HG03060 (cell line): ENCODE results near the gene CARF.

Experiments used
- ATAC-seq: cut with Tn5 transposase; IDR thresholded peaks from one replicate; pipeline ENCODE4 v1.9.1; 2021; ENCODE audit warnings: low read depth, moderate number of reproducible peaks; ENCODE audit not compliant: unreplicated experiment

The CARF gene

DNA sequence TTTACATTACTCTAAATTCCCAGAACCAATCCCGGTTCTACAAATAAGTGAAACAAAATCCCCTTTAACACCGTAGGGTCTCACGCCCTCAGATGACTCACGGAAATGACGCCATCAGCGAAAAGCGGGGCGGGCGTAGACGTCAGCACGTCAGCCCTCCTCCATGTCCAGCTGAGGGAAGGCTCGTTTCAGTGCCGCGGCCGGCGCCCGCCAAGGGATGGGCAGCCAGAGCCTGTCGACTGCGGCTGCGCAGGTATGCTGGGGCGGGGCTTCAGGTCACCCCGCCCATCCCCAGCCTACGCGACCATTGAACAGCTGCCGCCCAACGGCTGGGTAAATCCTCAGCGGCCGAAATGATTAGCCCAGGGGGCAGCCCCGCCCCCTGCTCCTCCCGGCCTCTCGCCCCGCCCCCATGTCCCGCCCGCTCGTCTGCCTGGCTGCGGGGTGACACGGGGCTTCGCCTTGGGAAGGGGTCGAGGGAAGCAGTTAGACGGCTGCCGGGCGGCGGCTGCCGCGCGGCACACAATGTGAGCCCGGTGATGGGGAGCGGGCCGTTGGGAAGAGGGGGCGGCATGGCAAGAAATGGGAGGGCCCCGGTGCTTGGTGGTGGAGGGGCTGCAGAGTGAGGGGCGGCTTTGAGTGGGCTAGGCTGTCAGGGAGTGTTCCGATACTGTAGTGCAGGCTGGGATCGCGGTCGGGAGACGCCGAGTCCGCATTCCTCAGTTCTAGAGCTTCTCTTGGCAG, 102.6 kb downstream of the CARF start, which contains the start of gene NBEAL1:
Gene NBEAL1 (plus strand): TSS at position 420 of the 744 bp plus-strand sequence. CDS start 1,510 bp downstream, outside the sequence.
- peak; percentile 97 for ATAC-seq

DNA sequence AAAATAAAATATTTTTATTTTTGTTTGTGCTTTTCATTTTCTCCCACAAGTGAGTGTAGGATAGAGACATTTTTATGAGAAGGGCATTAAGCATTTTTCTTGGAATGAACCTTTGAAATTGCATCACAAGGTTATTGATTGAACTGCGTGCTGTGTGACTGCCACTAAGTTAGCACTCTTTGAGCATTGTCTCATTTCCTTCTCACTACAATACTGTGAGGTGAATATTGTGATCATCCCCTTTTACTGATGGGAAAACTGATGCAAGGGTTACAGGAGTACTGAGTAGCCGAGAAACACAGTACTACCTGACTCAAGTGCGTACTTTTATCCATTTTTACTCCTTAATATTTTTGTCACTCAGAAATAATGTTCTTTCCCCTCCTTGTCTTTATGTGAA, 104.6 kb downstream of the CARF start:
- ATAC-seq, result no peak

DNA sequence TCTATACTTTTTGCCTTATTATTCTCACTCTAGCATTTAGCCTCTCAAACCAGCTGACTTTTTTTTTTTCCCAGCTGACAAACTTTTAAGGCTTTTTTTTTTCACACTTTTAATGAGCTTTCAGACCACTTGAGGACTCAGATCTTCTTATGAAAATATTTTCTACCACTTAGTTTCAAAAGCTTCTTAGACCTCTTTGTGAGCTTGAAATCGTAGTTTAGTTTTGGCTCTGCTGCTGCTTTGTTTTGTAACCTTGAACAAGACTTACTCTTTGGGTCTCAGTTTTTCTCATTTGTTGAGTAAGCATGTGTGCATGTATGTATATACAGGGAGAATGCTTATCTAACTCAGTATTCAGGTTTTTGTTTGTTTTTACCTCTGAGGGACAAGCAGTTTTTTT, 106.1 kb downstream of the CARF start:
- no peak for ATAC-seq

DNA sequence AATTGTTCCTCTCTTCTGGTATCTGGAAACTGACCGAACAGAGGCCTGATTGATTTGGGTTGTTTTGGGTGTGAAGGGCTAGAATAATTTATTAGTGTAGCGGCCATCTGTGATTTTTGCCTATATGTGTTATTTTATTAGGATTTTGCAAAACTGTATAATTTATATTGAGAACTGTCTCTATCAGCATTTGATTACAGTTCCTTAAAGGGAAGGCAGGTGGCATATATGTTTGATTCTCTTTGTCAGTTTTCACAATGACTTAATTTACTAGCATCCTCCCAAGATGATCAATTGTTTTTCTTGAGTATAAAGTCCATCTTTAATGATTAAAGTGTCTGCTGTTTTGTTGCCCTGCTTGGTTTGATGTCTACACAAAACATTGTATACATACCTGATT, 107.1 kb downstream of the CARF start:
- no peak for ATAC-seq

DNA sequence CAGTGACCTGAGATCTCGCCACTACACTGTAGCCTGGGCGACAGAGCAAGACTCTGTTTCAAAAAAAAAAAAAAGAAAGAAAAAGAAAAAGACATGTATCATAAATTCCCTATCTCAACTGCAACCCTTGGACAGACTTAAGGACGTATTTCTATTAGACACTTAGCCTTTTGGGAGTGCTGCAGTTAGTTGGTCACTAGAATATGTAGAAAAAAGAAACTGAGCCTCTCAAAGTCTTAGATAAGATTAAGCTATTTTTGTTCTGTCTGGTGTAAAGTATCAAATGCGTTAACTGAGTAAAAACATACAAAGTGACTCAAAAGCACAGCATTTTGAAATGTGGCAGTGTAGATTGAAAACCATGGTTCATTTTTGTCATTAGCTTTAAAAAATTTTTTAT, 109.9 kb downstream of the CARF start:
- ATAC-seq, result no peak

DNA sequence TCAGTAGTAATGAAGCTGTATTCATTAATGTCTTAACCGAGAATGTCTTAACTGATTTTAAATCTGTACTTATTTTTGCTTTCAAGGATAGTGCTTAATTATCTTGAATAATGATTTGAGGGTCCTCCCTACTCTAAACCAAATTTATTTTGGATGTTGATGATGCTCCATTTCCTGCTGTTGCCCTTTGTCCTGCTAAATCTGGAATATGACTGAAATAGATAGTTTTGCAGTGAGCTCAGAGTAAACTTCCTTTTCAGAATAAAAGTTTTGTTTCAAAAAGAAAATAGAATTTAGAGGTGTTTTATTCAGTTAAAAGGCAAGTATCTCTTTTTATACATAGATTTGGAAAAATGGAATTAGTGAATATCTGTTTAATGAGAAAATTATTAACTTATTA, 110.7 kb downstream of the CARF start:
- ATAC-seq, result no peak

DNA sequence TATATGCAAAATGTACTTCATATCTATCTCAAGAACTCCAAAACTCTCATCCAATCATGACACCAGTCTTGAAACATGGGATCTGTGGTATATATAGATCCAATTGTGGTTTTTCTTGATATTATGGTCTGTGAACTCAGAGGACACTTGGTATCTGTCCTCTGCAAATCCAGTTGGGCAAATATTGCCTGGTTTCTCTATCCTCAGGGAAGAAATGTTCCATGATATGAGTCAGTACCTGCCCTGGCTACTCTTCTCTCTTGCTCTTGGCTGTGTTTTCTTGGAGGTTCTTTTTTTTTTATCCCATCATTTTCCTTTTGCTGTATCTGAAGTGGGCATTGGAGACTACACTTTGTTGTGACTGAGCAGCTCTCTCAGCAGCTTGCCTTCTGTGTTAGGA, 113.5 kb downstream of the CARF start:
- no peak for ATAC-seq

DNA sequence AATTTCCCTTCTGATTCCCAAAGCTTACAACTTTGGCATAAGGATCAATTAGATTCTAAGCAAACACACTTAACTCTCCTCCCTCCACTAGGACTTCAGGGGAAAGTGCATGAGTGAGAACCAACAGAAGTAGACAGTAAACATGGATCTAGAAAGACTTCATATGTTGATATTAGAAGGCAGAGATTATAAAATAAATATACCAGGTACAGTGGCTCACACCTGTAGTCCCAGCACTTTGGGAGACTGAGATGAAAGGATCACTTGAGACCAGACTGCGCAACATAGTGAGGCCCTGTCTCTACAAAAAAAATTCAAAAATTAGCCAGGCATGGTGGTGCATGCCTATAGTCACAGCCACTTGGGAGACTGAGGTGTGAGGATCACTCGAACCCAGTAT, 118.5 kb downstream of the CARF start:
- no peak for ATAC-seq

DNA sequence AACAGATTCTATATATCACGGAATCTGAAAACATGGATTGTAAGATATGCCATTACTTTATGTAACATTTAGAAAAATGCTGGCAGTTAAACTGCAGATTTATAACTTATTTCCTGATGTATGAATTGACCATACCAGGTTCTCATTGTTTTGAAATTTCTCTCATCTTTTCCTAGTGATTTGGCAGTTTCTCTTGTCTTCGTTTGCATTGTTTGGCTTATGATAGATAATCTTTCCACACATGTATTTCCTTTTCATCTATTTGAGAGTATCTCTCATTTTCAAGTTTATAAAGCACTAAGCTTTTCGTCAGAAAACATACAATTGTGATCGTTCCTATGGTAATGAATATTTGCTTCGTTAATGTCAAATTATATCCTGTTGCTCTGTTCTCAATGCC, 118.9 kb downstream of the CARF start:
- ATAC-seq, result no peak

DNA sequence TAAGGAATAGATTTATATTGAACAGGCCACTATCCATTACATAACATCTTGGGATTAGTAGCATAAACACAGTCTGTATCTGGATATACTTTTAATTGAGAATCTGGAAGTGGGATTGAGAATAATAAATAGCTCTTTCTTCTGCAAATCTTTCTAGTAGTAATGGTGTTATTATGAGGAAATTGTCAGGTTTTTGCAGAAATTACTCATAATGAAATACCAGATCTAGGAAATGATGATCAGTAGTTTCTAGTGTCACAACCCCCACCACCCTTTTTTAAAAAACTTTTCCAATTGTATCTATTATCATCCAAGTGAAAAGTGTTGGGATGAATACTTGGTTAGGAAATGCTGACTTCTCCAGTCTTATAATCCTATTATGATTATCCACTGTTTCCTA, 121.3 kb downstream of the CARF start:
- ATAC-seq, result no peak

DNA sequence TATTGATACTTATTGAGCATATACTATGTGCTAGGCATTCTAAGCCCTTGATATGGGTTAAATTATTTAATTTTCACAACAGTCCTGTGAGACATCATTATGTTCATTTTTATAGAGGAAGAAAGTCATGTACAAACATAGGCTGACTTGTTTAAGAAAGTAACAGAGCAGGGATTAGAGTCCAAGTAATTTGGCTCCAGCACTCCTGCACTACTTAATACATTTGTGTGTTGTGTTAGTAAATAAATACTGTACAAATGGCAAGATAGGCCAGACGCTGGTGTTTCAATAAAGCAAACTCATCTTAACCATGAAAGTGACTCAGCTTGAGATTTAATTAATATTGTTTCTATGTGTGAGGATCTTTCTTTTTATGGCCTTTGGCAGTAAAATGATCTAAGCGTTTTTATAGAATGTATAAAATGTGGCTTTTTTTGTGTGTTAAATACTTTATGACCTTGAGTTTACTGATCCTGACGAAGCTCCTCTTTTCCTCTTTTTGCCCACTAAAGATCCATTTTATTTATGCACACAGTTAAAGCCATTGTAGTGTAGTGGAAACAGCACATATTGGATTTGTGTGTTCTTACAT, 123.9 kb downstream of the CARF start:
- ATAC-seq, result no peak
